GM20000 (cell line): ENCODE data around the gene CADPS.

Experiments
- DNase-seq: peaks from one replicate; pipeline ENCODE4 v3.0.0; 2012; ENCODE audit warnings: low spot score
- TF ChIP-seq, protein P1 (sequence below): IDR thresholded peaks from 2 replicates; pipeline ENCODE4 v1.5.1; 2012; ENCODE audit warnings: mild to moderate bottlenecking, control low read depth; ENCODE audit errors: extremely low read depth, missing control alignments

Gene CADPS

DNA sequence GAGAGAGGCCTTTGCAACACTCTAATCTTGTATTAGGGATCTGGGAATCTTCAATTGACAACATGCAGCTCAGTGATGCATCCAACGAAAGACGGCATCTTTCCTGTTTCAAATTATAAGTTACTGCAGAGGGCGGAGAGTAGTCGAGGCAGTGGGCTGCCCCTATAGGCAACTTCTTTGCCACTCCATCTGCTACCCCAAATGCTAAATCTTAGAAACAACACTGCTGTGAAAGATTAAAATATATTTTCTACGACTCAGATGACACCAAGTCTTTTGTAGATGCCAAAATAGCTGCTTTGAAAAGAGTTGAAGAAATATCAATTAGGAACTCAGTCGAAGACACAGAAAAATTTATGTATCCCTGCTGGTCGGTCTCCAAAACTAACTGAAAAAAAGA is 340.9 kb downstream of the CADPS start:
- TF ChIP-seq, protein P1, sequence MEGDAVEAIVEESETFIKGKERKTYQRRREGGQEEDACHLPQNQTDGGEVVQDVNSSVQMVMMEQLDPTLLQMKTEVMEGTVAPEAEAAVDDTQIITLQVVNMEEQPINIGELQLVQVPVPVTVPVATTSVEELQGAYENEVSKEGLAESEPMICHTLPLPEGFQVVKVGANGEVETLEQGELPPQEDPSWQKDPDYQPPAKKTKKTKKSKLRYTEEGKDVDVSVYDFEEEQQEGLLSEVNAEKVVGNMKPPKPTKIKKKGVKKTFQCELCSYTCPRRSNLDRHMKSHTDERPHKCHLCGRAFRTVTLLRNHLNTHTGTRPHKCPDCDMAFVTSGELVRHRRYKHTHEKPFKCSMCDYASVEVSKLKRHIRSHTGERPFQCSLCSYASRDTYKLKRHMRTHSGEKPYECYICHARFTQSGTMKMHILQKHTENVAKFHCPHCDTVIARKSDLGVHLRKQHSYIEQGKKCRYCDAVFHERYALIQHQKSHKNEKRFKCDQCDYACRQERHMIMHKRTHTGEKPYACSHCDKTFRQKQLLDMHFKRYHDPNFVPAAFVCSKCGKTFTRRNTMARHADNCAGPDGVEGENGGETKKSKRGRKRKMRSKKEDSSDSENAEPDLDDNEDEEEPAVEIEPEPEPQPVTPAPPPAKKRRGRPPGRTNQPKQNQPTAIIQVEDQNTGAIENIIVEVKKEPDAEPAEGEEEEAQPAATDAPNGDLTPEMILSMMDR = no peak
- DNase-seq = no peak

DNA sequence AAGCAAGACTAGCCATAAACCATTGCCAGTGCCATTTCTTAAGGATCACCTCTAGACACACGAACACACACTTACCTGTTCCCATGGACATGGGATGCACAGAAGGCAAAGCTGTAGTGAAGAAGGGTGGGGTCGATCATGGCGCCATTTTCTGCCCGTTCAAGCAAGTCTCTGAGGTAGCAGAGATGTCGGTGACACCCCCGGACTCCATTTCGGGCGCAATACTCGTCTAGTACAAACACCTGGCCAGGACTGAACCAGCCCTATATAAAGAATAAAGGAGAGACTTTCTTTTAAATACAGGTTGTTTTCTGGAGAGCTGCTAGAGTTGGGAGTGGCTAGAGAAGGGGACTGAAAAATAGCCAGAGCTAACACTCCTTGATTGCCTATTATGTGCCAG is 342.4 kb downstream of the CADPS start:
- DNase-seq = no peak
- TF ChIP-seq, protein P1 = no peak

DNA sequence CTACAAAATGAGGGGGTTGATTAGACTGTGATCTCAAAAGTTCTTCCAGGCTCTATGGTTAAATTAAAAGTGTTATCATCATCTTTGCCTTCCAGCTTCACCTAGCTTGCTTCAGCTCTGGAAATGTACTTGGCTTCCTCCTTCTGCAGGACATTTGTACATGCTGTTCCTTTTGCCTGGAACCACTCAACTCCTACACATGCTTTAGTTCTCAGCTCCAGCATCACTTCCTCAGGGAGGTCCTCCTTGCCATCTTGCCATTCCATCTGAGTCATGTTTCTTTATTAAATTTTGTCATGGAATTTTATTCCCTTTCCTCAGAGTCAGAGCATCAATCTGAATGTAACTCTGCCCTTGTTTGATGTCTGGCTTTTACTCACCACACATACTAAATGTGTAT is 343.2 kb downstream of the CADPS start:
- TF ChIP-seq, protein P1 = no peak
- no peak for DNase-seq

DNA sequence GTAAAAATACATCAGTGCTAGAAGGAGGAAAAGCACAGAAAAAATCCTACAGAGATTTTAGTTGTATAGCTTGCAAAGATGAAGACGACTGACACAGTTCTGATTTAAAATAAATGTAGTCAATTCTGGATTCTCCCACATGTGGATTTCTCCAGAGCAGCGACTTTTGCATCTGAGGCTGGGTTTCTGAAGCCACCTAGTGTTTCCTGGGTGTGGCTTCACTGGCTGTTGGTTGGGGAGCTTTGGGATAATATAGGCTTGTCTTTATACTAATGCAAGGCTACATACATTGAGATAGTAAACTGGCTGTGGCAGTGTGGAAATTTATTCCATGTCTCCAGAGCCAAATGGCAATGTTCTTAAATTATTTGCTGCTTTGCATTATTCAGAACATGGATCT is 343.7 kb downstream of the CADPS start:
- TF ChIP-seq, protein P1 = no peak
- no peak for DNase-seq

DNA sequence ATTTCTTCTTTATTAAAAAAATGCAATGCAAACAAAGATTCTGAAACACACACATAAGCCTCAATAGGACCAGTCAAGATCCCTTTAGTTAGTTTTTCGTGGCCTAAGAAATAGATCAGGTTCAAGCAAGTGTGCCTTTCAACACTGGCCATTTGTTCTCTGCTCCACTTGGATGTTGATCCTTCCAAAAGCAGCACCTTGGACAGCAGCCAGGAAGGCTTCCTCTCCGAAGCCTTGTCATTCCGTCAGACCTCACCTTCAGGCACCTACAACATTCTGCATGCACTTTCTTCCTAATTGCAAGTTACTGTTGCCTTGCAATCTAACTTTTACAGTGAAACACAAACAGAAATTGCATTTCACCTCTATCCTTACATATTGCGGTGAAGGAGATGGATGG is 346.0 kb downstream of the CADPS start:
- no peak for DNase-seq

DNA sequence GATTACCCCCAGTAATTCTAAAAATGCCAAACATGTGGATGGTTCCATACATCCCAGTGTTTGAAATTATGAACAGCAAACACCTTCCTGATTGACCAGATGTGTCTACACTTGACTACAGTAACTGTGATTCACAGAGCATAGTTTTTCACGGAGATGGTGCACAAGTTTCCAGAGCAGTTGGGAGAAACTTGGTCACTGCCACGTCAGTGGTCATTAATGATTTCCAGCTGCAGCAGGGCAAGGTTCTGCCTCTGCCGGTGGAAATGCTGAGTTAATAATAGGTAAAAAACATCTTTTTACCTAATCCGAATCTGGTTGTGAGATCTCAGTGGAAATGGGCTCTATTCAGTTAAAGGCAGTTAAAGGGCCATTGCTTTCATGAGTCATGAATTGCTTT is 347.7 kb downstream of the CADPS start:
- no peak for DNase-seq
- TF ChIP-seq, protein P1 = no peak

More for the DNA sequence above, 346.0 kb downstream of the CADPS start:
- TF ChIP-seq, protein P1 = no peak

DNA sequence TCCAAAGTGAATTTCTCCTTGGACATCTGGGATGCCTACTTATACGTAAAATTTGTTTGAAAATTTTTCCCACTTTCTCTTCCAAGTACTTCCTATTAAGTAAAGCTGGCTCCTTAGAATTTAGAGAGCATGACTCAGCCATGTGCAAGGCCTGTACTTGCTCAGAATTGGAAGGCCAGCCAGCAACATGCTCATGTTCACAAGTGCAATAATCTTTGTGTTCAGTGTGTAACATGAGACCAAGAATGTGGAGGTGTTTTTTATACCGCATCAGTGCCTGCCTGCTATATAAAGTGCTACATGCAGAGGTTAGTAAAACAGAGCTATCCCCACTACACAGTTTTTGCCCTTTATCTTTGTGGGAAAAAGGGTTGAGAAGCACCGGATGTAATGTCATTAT is 349.9 kb downstream of the CADPS start:
- TF ChIP-seq, protein P1 = no peak
- no peak for DNase-seq

DNA sequence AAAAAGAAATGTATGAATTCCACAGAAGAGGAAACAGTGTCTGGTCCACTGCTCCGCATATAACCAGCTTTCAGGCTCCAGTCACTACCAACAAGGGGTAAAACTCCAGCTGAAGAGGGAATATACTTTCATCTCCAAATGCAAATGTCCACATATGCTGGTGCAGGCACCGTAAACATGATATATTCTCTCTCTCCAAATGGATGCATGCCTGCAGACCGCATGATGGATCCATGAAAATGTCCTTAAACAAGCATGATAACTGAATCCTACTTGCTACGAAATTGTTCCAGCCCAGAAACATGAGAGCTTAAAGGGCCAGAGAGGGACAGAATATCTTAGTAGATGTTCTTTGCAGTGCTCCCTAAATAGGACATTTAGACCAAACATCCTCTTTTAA is 351.5 kb downstream of the CADPS start:
- TF ChIP-seq, protein P1 = no peak
- DNase-seq = no peak
